GM20000 (cell line): ENCODE results near the gene HECTD4.

Experiments
- DNase-seq: peaks from one replicate; pipeline ENCODE4 v3.0.0; 2012; ENCODE audit warnings: low spot score
- CTCF ChIP-seq: IDR thresholded peaks from 2 replicates; pipeline ENCODE4 v1.5.1; 2012; ENCODE audit warnings: mild to moderate bottlenecking, control low read depth; ENCODE audit errors: extremely low read depth, missing control alignments

HECTD4 gene

DNA sequence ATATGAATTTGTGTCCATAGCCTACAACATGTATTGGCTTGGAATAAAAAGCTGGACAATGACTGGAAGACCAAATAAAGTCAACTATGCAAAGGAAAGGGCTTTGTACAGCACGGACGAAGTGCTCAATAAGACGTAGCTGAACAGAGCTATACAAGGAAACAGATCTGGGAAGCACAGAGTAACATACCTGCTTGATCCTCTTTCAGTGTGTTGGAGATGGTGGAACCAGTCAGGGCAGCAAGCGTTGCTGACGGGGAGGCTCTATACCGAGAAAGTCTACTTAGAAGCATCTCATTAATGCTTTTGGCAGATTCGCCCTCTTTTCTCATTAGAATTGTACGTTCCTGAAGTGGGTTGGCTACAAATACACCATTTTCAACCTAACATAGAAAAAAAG is 99.3 kb downstream of the HECTD4 start:
- TF ChIP-seq CTCF, result no peak
- no peak for DNase-seq

GRCh38 chr12:112275836-112276235 is 106.4 kb downstream of the HECTD4 start:
- TF ChIP-seq CTCF, result no peak
- DNase-seq, result no peak

GRCh38 chr12:112275207-112275606 is 107.0 kb downstream of the HECTD4 start:
- TF ChIP-seq CTCF, result no peak
- DNase-seq, result no peak

DNA sequence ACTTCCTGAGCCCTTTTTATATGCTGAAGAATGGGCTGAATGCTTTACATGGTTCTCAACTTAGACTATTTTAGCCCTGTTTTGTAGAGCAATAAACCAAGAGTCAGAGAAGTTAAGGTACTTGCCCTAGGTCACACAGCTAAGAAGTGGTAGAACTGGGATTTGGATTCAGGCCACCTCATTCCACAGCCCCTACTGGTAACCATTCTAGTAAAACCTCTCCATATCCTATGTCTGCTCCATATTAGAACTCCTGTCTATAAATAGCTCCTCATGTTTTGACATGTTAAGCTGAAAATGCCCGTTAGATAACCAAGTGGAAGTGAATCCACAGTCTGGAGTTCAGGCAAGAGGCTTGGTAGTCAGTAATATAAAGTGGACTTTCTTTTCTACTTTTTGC is 111.6 kb downstream of the HECTD4 start:
- no peak for TF ChIP-seq CTCF

DNA sequence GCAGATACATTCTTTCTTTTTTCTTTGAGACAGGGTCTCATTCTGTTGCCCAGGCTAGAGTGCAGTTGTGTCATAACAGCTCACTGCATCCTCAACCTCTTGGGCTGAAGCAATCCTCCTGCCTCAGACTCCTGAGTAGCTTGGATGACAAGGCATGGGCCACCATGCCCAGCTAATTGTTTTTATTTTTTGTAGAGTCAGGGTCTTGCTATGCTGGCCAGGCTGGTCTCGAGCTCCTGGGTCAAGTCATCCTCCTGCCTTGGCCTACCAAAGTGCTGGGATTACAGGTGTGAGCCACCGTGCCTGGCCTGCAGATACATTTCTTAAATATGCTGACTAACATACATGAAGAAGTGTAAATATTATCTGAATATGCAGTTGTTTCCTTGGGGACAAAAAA is 115.8 kb downstream of the HECTD4 start:
- TF ChIP-seq CTCF, result no peak
- no peak for DNase-seq

More for the DNA sequence above, 111.6 kb downstream of the HECTD4 start:
- DNase-seq, result no peak

- DNase-seq, result no peak
- TF ChIP-seq CTCF, result no peak
Observed at GRCh38 chr12:112261559-112261958, 120.7 kb downstream of the HECTD4 start.

DNA sequence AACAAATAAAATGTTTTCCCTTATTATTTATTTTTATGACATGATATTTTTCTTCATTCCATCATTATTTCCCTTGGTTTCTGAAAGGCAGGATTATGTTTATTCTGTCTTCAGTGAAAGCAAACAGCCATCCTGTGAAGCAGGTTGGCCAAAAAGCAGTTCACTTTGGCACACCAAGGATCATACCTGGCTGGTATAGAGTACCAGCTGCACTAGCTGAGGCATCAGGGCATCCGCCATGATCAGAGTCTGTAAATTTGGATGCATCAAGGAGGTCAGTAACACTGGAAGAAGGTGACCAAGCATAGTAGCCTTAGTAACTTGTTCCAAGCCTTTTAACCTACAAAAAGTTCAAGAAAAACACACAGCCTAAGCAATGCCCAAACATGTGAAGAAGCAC is 123.3 kb downstream of the HECTD4 start:
- no peak for DNase-seq
- TF ChIP-seq CTCF, result no peak
